Keratinocyte (primary cell): ENCODE results near the gene SPTBN4.

ENCODE experiments used
- CTCF ChIP-seq, 3 experiments: IDR thresholded peaks in 1 of 3; conservative IDR thresholded peaks in 1 of 3; optimal IDR thresholded peaks in 1 of 3; 2 replicates in 2 of 3; 3 replicates in 1 of 3; pipeline versions ENCODE3 to v1.5.1; 2011; ENCODE audit warnings: low read length in 3 of 3, mild to moderate bottlenecking in 3 of 3, moderate library complexity in 2 of 3, control low read depth in 1 of 3, inconsistent platforms in 1 of 3; ENCODE audit not compliant: insufficient read depth in 2 of 3; ENCODE audit errors: extremely low read depth in 1 of 3
- EZH2 ChIP-seq: IDR thresholded peaks from one replicate; pipeline ENCODE4 v1.6.1; 2012; ENCODE audit warnings: inconsistent platforms, mild to moderate bottlenecking, low read length, moderate library complexity

- no peak for TF ChIP-seq CTCF (optimal IDR thresholded peaks at IDR 0.05 in 1 of 3, IDR thresholded peaks at IDR 0.05 in 1 of 3, conservative IDR thresholded peaks at IDR 0.05 in 1 of 3; ENCODE audit: extremely low read depth in 1 of 3, insufficient read depth in 2 of 3, low read length in 3 of 3)
- TF ChIP-seq EZH2, result no peak
Measured at GRCh38 chr19:40422748-40423566, 43.8 kb upstream of the SPTBN4 start.
